Right lobe of liver (tissue), 4 donors: ENCODE data around the gene SLC25A43.

ENCODE experiments used
- CTCF ChIP-seq, 4 donors: fragments of 200-600 bp in 3 of 4; fragments of 450-650 bp in 1 of 4; IDR thresholded peaks; one replicate each; pipeline versions ENCODE4 v1.5.1 to v1.8.0; 2016 to 2022; ENCODE audit warnings: antibody characterized with exemption in 4 of 4, mild to moderate bottlenecking in 2 of 4
- POLR2A ChIP-seq: fragments of 450-650 bp; IDR thresholded peaks from one replicate; pipeline ENCODE4 v1.6.1; 2017; ENCODE audit warnings: antibody characterized with exemption, mild to moderate bottlenecking
- donor health status: DM: no; HTN: no; CAD: no.
- donor health status: DM: no; HTN: no; CAD: no.
- donor health status: DM: no; HTN: yes; CAD: no.

DNA sequence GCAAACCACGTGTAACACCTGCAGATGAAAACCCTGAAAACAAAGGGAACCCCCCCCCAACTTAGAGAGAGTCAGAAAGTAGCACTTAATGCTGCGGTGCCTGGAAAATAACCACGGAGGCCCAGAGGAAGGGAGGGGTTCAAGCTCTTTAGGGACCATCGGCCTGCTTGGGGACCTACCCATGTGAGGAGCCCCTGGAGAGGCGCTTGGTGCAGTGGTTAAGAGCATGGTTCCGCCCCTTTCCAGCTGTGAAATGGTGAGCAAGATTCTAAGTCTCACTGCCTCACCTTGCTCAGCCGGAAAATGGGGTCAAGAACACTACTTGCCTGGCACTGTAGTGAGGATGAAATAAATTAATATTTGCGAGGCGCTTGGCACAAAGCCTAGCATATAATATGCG, 82.9 kb downstream of the SLC25A43 start:
- TF ChIP-seq CTCF (IDR thresholded peaks at IDR 0.05) (no peak), POLR2A (no peak)
